ENCODE data around the gene RAP1GDS1.

The RAP1GDS1 gene

GRCh38 chr4:98480535-98480934, 219.4 kb downstream of the RAP1GDS1 start:
- Histone ChIP-seq H3K27me3 (ENCODE audit: control insufficient read depth, insufficient read depth, low read length) (no peaks in the 10 kb centered on the region), H3K9ac (ENCODE audit: low read length) (no peak overlapping the region), H3K4me3 (ENCODE audit: low read length) (no peak overlapping the region), H3K36me3 (ENCODE audit: control insufficient read depth, insufficient read depth, low read length) (no peaks in the 10 kb centered on the region), H3K4me1 (ENCODE audit: control insufficient read depth, insufficient read depth, low read length) (peaks cover 42% of the 10 kb centered on the region), H3K9me3 (ENCODE audit: control insufficient read depth, low read length) (no peaks in the 10 kb centered on the region)

GRCh38 chr4:98481167-98481566, 220.0 kb downstream of the RAP1GDS1 start:
- Histone ChIP-seq H3K36me3 (ENCODE audit: control insufficient read depth, insufficient read depth, low read length) (no peaks in the 10 kb centered on the region), H3K9me3 (ENCODE audit: control insufficient read depth, low read length) (no peaks in the 10 kb centered on the region), H3K4me1 (ENCODE audit: control insufficient read depth, insufficient read depth, low read length) (peaks cover 42% of the 10 kb centered on the region), H3K9ac (ENCODE audit: low read length) (no peak overlapping the region), H3K4me3 (ENCODE audit: low read length) (no peak overlapping the region), H3K27me3 (ENCODE audit: control insufficient read depth, insufficient read depth, low read length) (no peaks in the 10 kb centered on the region)

- Histone ChIP-seq H3K4me1 (ENCODE audit: control insufficient read depth, insufficient read depth, low read length) (peaks cover 42% of the 10 kb centered on the region), H3K36me3 (ENCODE audit: control insufficient read depth, insufficient read depth, low read length) (no peaks in the 10 kb centered on the region), H3K27me3 (ENCODE audit: control insufficient read depth, insufficient read depth, low read length) (no peaks in the 10 kb centered on the region), H3K4me3 (ENCODE audit: low read length) (no peak overlapping the region), H3K9ac (ENCODE audit: low read length) (no peak overlapping the region), H3K9me3 (ENCODE audit: control insufficient read depth, low read length) (no peaks in the 10 kb centered on the region)
Measured at GRCh38 chr4:98482503-98482846, 221.3 kb downstream of the RAP1GDS1 start.

GRCh38 chr4:98482847-98483806, 221.9 kb downstream of the RAP1GDS1 start:
- H3K4me1 ChIP-seq (ENCODE audit: control insufficient read depth, insufficient read depth, low read length) = peaks cover 42% of the 10 kb centered on the region
- H3K36me3 ChIP-seq (ENCODE audit: control insufficient read depth, insufficient read depth, low read length) = no peaks in the 10 kb centered on the region
- H3K27me3 ChIP-seq (ENCODE audit: control insufficient read depth, insufficient read depth, low read length) = no peaks in the 10 kb centered on the region
- no peak overlapping the region for H3K4me3 ChIP-seq (ENCODE audit: low read length)
- H3K9me3 ChIP-seq (ENCODE audit: control insufficient read depth, low read length) = no peaks in the 10 kb centered on the region
- H3K9ac ChIP-seq (ENCODE audit: low read length) = no peak overlapping the region

GRCh38 chr4:98484031-98484430, 222.8 kb downstream of the RAP1GDS1 start:
- H3K9me3 ChIP-seq (ENCODE audit: control insufficient read depth, low read length) = no peaks in the 10 kb centered on the region
- H3K9ac ChIP-seq (ENCODE audit: low read length) = no peak overlapping the region
- no peaks in the 10 kb centered on the region for H3K36me3 ChIP-seq (ENCODE audit: control insufficient read depth, insufficient read depth, low read length)
- no peaks in the 10 kb centered on the region for H3K27me3 ChIP-seq (ENCODE audit: control insufficient read depth, insufficient read depth, low read length)
- peaks cover 42% of the 10 kb centered on the region for H3K4me1 ChIP-seq (ENCODE audit: control insufficient read depth, insufficient read depth, low read length)
- H3K4me3 ChIP-seq (ENCODE audit: low read length) = no peak overlapping the region

GRCh38 chr4:98485816-98486345, 224.7 kb downstream of the RAP1GDS1 start:
- Histone ChIP-seq H3K27me3 (ENCODE audit: control insufficient read depth, insufficient read depth, low read length) (no peaks in the 10 kb centered on the region), H3K4me1 (ENCODE audit: control insufficient read depth, insufficient read depth, low read length) (peaks cover 36% of the 10 kb centered on the region), H3K9me3 (ENCODE audit: control insufficient read depth, low read length) (no peaks in the 10 kb centered on the region), H3K9ac (ENCODE audit: low read length) (no peak overlapping the region), H3K4me3 (ENCODE audit: low read length) (no peak overlapping the region), H3K36me3 (ENCODE audit: control insufficient read depth, insufficient read depth, low read length) (no peaks in the 10 kb centered on the region)

- Histone ChIP-seq H3K27me3 (ENCODE audit: control insufficient read depth, insufficient read depth, low read length) (no peaks in the 10 kb centered on the region), H3K4me1 (ENCODE audit: control insufficient read depth, insufficient read depth, low read length) (no peaks in the 10 kb centered on the region), H3K4me3 (ENCODE audit: low read length) (no peak overlapping the region), H3K36me3 (ENCODE audit: control insufficient read depth, insufficient read depth, low read length) (no peaks in the 10 kb centered on the region), H3K9ac (ENCODE audit: low read length) (no peak overlapping the region), H3K9me3 (ENCODE audit: control insufficient read depth, low read length) (no peaks in the 10 kb centered on the region)
Measured at GRCh38 chr4:98490251-98490650, 229.1 kb downstream of the RAP1GDS1 start.

- Histone ChIP-seq H3K4me1 (ENCODE audit: control insufficient read depth, insufficient read depth, low read length) (no peaks in the 10 kb centered on the region), H3K27me3 (ENCODE audit: control insufficient read depth, insufficient read depth, low read length) (no peaks in the 10 kb centered on the region), H3K9ac (ENCODE audit: low read length) (no peak overlapping the region), H3K36me3 (ENCODE audit: control insufficient read depth, insufficient read depth, low read length) (no peaks in the 10 kb centered on the region), H3K4me3 (ENCODE audit: low read length) (no peak overlapping the region), H3K9me3 (ENCODE audit: control insufficient read depth, low read length) (no peaks in the 10 kb centered on the region)
Measured at GRCh38 chr4:98491899-98492559, 230.8 kb downstream of the RAP1GDS1 start.

- no peak overlapping the region for H3K9ac ChIP-seq (ENCODE audit: low read length)
- no peak overlapping the region for H3K4me3 ChIP-seq (ENCODE audit: low read length)
- H3K9me3 ChIP-seq (ENCODE audit: control insufficient read depth, low read length) = no peaks in the 10 kb centered on the region
- H3K4me1 ChIP-seq (ENCODE audit: control insufficient read depth, insufficient read depth, low read length) = no peaks in the 10 kb centered on the region
- no peaks in the 10 kb centered on the region for H3K27me3 ChIP-seq (ENCODE audit: control insufficient read depth, insufficient read depth, low read length)
- no peaks in the 10 kb centered on the region for H3K36me3 ChIP-seq (ENCODE audit: control insufficient read depth, insufficient read depth, low read length)
Measured at GRCh38 chr4:98493296-98493695, 232.1 kb downstream of the RAP1GDS1 start.
